Fibroblast of villous mesenchyme (primary cell): ENCODE results near the gene APBB2. TPM values are rescaled to one million over a fixed set of nuclear protein-coding genes. Genes with fewer than 3 reads are reported as not detected.

Experiments used
- DNase-seq: peaks from one replicate; pipeline ENCODE4 v3.0.0-alpha.2; 2010; ENCODE audit warnings: low read depth
- H3K4me3 ChIP-seq: 2 replicates; pipeline ENCODE4 v1.5.1; 2011; ENCODE audit warnings: low read depth, mild to moderate bottlenecking, low read length
- CTCF ChIP-seq: IDR thresholded peaks from 2 replicates; pipeline ENCODE4 v1.5.1; 2012; ENCODE audit warnings: low read depth, mild to moderate bottlenecking, low read length; ENCODE audit not compliant: insufficient read depth
- total RNA-seq: library from RNA; depleted of rRNA; stranded (reverse); fragments of >200 nt; gene quantifications from 2 replicates; pipeline ENCODE4 v1.2.3, GENCODE V29; 2012

Gene APBB2
- total RNA-seq, 1 donor, result 133 TPM

- no peak overlapping the region for H3K4me3 ChIP-seq
- no peak for TF ChIP-seq CTCF
- DNase-seq, result no peak
Measured at GRCh38 chr4:41081847-41082246, 132.5 kb downstream of the APBB2 start.

- DNase-seq, result no peak
- no peak overlapping the region for H3K4me3 ChIP-seq
- TF ChIP-seq CTCF, result no peak
Measured at GRCh38 chr4:41080976-41081375, 133.4 kb downstream of the APBB2 start.

- no peak for TF ChIP-seq CTCF
- H3K4me3 ChIP-seq, result no peak overlapping the region
- DNase-seq, result no peak
Measured at GRCh38 chr4:41079881-41080560, 134.3 kb downstream of the APBB2 start.

GRCh38 chr4:41077628-41078027 is 136.7 kb downstream of the APBB2 start:
- H3K4me3 ChIP-seq, result no peak overlapping the region
- no peak for TF ChIP-seq CTCF
- no peak for DNase-seq

GRCh38 chr4:41076481-41076880 is 137.9 kb downstream of the APBB2 start:
- no peak for DNase-seq
- no peak for TF ChIP-seq CTCF
- no peak overlapping the region for H3K4me3 ChIP-seq

GRCh38 chr4:41074215-41074614 is 140.1 kb downstream of the APBB2 start:
- no peak for DNase-seq
- TF ChIP-seq CTCF, result no peak
- no peak overlapping the region for H3K4me3 ChIP-seq
